Epithelial cell of prostate (primary cell): Measurements from ENCODE around the gene CTDSPL.
"Not testable (repeated sequence)": the region's sequence is repeated elsewhere in the genome, so short reads cannot be mapped to it uniquely, and the experiment has no call there.

Experiments
- DNase-seq: peaks from one replicate; pipeline ENCODE4 v3.0.0-alpha.2; 2011; ENCODE audit warnings: low read depth, low spot score
- H3K27ac ChIP-seq: fragments of 450-650 bp; 2 replicates; pipeline ENCODE4 v1.5.1; 2017; ENCODE audit warnings: mild to moderate bottlenecking

CTDSPL gene

GRCh38 chr3:37861620-37862041, at the start of gene CTDSPL:
Gene CTDSPL (plus strand): TSS chr3:37861880. CDS start chr3:37862200, 320 bp downstream.
- H3K27ac ChIP-seq: peak within 1 kb of the TSS; percentile 66
- no peak for DNase-seq

- DNase-seq: no peak
- no peak overlapping the region for H3K27ac ChIP-seq
Observed at GRCh38 chr3:37812499-37812896, 49.2 kb upstream of the CTDSPL start.

- DNase-seq: no peak
- no peak overlapping the region for H3K27ac ChIP-seq
Observed at GRCh38 chr3:37813403-37813802, 48.3 kb upstream of the CTDSPL start.

GRCh38 chr3:37814547-37814946, 47.1 kb upstream of the CTDSPL start:
- no peak for DNase-seq

GRCh38 chr3:37815156-37815555, 46.5 kb upstream of the CTDSPL start:
- H3K27ac ChIP-seq, DNase-seq: not testable (repeated sequence)

More at GRCh38 chr3:37814547-37814946, 47.1 kb upstream of the CTDSPL start:
- no peak overlapping the region for H3K27ac ChIP-seq

- no peak for DNase-seq
- no peak overlapping the region for H3K27ac ChIP-seq
Observed at GRCh38 chr3:37816271-37816670, 45.4 kb upstream of the CTDSPL start.

- DNase-seq: no peak
- H3K27ac ChIP-seq: no peak overlapping the region
Observed at GRCh38 chr3:37819591-37819990, 42.1 kb upstream of the CTDSPL start.

- H3K27ac ChIP-seq: no peak overlapping the region
- no peak for DNase-seq
Observed at GRCh38 chr3:37820286-37820685, 41.4 kb upstream of the CTDSPL start.

- no peak overlapping the region for H3K27ac ChIP-seq
- no peak for DNase-seq
Observed at GRCh38 chr3:37823189-37823588, 38.5 kb upstream of the CTDSPL start.

GRCh38 chr3:37824090-37824953, 37.4 kb upstream of the CTDSPL start:
- H3K27ac ChIP-seq: no peak overlapping the region
- DNase-seq: no peak

- DNase-seq: peak; percentile 26
- H3K27ac ChIP-seq: peak overlapping the region; percentile 7
Observed at GRCh38 chr3:37824954-37825328, 36.7 kb upstream of the CTDSPL start.

- H3K27ac ChIP-seq: no peak overlapping the region
- DNase-seq: no peak
Observed at GRCh38 chr3:37825744-37826400, 35.8 kb upstream of the CTDSPL start.

- no peak for DNase-seq
- no peak overlapping the region for H3K27ac ChIP-seq
Observed at GRCh38 chr3:37826502-37826901, 35.2 kb upstream of the CTDSPL start.

- no peak overlapping the region for H3K27ac ChIP-seq
- no peak for DNase-seq
Observed at GRCh38 chr3:37826933-37827332, 34.7 kb upstream of the CTDSPL start.

GRCh38 chr3:37832480-37832879, 29.2 kb upstream of the CTDSPL start:
- DNase-seq: no peak
- H3K27ac ChIP-seq: no peak overlapping the region

- no peak for DNase-seq
Observed at GRCh38 chr3:37833302-37834186, 28.1 kb upstream of the CTDSPL start.

GRCh38 chr3:37836589-37836988, 25.1 kb upstream of the CTDSPL start:
- DNase-seq: no peak

More at GRCh38 chr3:37833302-37834186, 28.1 kb upstream of the CTDSPL start:
- no peak overlapping the region for H3K27ac ChIP-seq

GRCh38 chr3:37847689-37848088, 14.0 kb upstream of the CTDSPL start:
- no peak for DNase-seq
- H3K27ac ChIP-seq: no peak overlapping the region

More at GRCh38 chr3:37836589-37836988, 25.1 kb upstream of the CTDSPL start:
- H3K27ac ChIP-seq: no peak overlapping the region

- DNase-seq: no peak
- H3K27ac ChIP-seq: no peak overlapping the region
Observed at GRCh38 chr3:37849146-37849923, 12.3 kb upstream of the CTDSPL start.

- H3K27ac ChIP-seq: peak overlapping the region; percentile 84
- DNase-seq: peak; percentile 54
Observed at GRCh38 chr3:37852097-37852496, 9.6 kb upstream of the CTDSPL start.
